GM12892 (cell line): ENCODE measurements around the gene GP9.
"Not testable (repeated sequence)": the region's sequence is repeated elsewhere in the genome, so short reads cannot be mapped to it uniquely, and the experiment has no call there.

Experiments used
- DNase-seq: peaks from one replicate; pipeline ENCODE4 v3.0.0; 2011; ENCODE audit not compliant: insufficient read length
- FAIRE-seq: peaks from 2 replicates; lab custom pipeline; 2011; peaks lifted over from hg19 to GRCh38; lab: Jason Lieb, UNC
- POLR2A ChIP-seq: IDR thresholded peaks from 2 replicates; pipeline ENCODE4 v1.6.1; 2011; ENCODE audit warnings: low read depth, low read length, control low read depth
- POLR2AphosphoS5 ChIP-seq: IDR thresholded peaks from 2 replicates; pipeline ENCODE4 v1.6.1; 2011; ENCODE audit warnings: low read depth, low read length, control low read depth
- TAF1 ChIP-seq: IDR thresholded peaks from 2 replicates; pipeline ENCODE4 v1.6.1; 2011; ENCODE audit warnings: low read depth, mild to moderate bottlenecking, control low read depth, low read length, borderline replicate concordance

Gene GP9

GRCh38 chr3:129058441-129059200 is 2.0 kb upstream of the GP9 start:
- no peak for TF ChIP-seq TAF1
- no peak for TF ChIP-seq POLR2AphosphoS5
- TF ChIP-seq POLR2A = no peak
- DNase-seq = no peak
- no peak for FAIRE-seq

GRCh38 chr3:129059311-129059958 is 1.1 kb upstream of the GP9 start:
- TF ChIP-seq POLR2A (no peak), POLR2AphosphoS5 (no peak), TAF1 (no peak)
- DNase-seq (no peak), FAIRE-seq (no peak)

GRCh38 chr3:129061023-129061887 is 676 bp downstream of the GP9 start:
- TF ChIP-seq TAF1 (no peak), POLR2AphosphoS5 (no peak), POLR2A (no peak)
- no peak for FAIRE-seq
- DNase-seq = no peak

- TF ChIP-seq POLR2AphosphoS5 = no peak
- no peak for TF ChIP-seq TAF1
- TF ChIP-seq POLR2A = no peak
- FAIRE-seq (no peak), DNase-seq (no peak)
Measured at GRCh38 chr3:129061888-129062834, 1.6 kb downstream of the GP9 start.

- FAIRE-seq (no peak), DNase-seq (no peak)
- TF ChIP-seq POLR2AphosphoS5 (no peak), TAF1 (no peak), POLR2A (no peak)
Measured at GRCh38 chr3:129063091-129063640, 2.6 kb downstream of the GP9 start.

GRCh38 chr3:129063841-129064482 is 3.4 kb downstream of the GP9 start:
- TF ChIP-seq TAF1 (no peak), POLR2AphosphoS5 (no peak), POLR2A (no peak)
- DNase-seq (no peak), FAIRE-seq (no peak)

- DNase-seq (no peak), FAIRE-seq (no peak)
- TF ChIP-seq POLR2AphosphoS5 (no peak), TAF1 (no peak), POLR2A (no peak)
Measured at GRCh38 chr3:129065016-129065719, 4.6 kb downstream of the GP9 start.

- FAIRE-seq (no peak), DNase-seq (no peak)
- TF ChIP-seq TAF1 (no peak), POLR2AphosphoS5 (no peak)
Measured at GRCh38 chr3:129065720-129066073, 5.1 kb downstream of the GP9 start.

GRCh38 chr3:129067719-129068118 is 7.1 kb downstream of the GP9 start:
- not testable (repeated sequence) for FAIRE-seq

GRCh38 chr3:129068291-129068886 is 7.8 kb downstream of the GP9 start:
- TF ChIP-seq POLR2A (no peak), TAF1 (no peak), POLR2AphosphoS5 (no peak)
- FAIRE-seq = no peak
- no peak for DNase-seq

More at GRCh38 chr3:129067719-129068118, 7.1 kb downstream of the GP9 start:
- not testable (repeated sequence) for DNase-seq

GRCh38 chr3:129069313-129070085 is 8.9 kb downstream of the GP9 start:
- DNase-seq, FAIRE-seq: not testable (repeated sequence)
